Endometrium (tissue), 2 donors: ENCODE data around the gene SMC4.

Source experiments
- FAIRE-seq: peaks from 2 replicates; lab custom pipeline; 2012; peaks lifted over from hg19 to GRCh38; lab: Jason Lieb, UNC
- donor health status: control.
- donor health status: control.

SMC4 gene

GRCh38 chr3:160395297-160395696 lies 4.2 kb upstream of the SMC4 start:
- no peak for FAIRE-seq

- no peak for FAIRE-seq
These were observed 678 bp upstream of the SMC4 start for GRCh38 chr3:160398820-160399124.

GRCh38 chr3:160400030-160400701 lies 716 bp downstream of the SMC4 start:
- FAIRE-seq = no peak

- FAIRE-seq = no peak
These were observed 1.3 kb downstream of the SMC4 start for GRCh38 chr3:160400702-160401150.

GRCh38 chr3:160401291-160402095 lies 2.0 kb downstream of the SMC4 start:
- FAIRE-seq = no peak

GRCh38 chr3:160402221-160403027 lies 3.0 kb downstream of the SMC4 start:
- FAIRE-seq = no peak

GRCh38 chr3:160403028-160403545 lies 3.6 kb downstream of the SMC4 start:
- no peak for FAIRE-seq

DNA sequence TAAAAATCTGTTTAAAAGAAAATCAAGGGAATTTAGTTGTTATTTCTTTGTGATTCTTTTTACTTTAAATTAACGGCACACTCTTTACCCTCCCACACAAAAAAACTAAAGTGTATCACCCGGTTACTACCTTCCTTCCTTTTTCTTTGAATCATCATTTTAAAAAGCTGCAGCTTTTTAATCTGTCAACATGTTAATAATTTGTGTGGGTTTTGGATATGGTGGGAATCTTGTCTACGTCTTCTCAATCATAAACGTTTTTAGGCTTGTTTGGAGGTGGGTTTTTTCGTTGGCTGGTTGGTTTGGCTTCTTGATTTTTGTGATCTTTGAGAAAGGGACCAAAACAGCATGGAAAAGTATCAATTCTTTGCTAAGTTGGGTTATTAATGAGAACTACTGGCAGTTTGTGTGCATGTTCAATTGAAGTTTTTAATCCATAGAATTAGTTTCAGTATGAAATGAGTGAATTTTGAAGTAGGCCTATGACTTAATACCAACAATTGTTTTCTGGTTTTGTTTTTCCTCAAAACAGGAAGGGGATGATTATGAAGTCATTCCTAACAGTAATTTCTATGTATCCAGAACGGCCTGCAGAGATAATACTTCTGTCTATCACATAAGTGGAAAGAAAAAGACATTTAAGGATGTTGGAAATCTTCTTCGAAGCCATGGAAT lies 4.5 kb downstream of the SMC4 start:
- FAIRE-seq = no peak

DNA sequence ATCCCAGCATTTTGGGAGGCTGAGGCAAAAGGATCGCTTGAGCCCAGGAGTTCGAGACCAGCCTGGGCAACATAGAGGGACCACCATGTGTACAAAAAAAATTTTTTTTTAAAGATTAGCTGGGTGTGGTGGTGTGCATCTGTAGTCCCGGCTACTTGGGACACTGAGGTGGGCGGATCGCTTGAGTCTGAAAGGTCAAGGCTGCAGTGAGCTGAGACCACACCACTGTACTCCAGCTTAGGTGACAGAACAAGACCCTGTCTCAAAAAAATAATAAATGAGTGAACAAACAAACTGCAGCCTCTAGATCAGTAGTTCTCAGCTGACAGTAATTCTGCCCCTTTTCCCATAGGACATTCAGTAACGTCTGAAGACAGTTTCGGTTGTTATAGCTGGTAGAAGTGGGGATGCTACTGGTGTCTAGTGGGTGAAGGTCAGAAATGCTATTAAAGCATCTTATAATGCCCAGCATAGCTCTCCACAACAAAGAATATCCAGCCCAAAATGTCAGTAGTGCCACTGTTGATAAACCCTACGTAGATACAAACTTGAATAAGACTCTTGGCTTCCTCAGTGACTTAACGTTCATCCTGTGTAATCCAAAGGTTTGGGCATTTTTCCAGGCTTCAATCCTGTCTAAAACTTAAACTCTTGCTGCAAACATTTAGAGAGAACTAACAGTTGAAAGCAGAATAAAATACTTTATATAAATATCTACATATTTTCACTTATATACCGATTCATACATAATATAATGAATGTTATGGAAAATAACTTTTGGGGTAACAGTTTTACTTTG lies 10.6 kb downstream of the SMC4 start:
- no peak for FAIRE-seq

DNA sequence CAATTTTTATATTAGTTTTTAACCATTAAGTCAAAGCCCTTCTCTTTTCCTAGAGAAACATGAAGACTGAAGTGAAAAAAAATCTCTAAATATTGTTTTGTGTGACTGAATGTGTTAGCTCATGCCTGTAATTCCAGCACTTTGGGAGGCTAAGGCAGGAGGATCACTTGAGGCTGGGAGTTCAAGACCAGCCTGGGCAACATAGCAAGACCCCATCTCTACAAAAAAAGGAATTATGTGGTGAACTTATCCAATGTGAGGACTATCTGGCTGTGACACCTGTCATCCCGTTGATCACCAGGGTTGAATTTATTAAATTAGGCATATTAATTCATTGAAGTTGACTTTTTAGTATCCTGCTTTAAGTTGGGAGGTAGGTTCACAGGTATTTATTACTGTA lies 13.0 kb downstream of the SMC4 start:
- FAIRE-seq = no peak

GRCh38 chr3:160413613-160414248 lies 14.3 kb downstream of the SMC4 start:
- peak; percentile 84 for FAIRE-seq

DNA sequence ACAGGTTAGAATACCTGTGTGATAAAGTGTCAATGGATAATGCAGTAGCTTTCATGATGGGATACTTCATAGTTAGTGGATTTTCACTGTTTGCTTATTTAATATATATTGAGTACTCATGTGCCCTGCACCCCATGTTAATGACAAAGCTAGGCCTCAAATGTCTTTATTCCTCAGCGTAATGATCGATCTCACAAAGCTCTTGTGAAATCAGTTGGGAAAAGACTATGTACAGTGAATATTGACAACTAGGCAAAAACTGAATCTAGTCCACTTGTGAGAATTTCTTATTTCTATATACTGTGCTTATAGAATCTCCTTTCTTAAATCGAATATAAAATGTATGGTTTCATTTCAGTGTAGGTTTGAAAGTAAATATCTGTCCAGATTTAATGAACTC lies 17.9 kb downstream of the SMC4 start:
- no peak for FAIRE-seq

- FAIRE-seq = no peak
These were observed 28.5 kb downstream of the SMC4 start for GRCh38 chr3:160427832-160428424.

- no peak for FAIRE-seq
These were observed 34.6 kb downstream of the SMC4 start for GRCh38 chr3:160434071-160434470.

DNA sequence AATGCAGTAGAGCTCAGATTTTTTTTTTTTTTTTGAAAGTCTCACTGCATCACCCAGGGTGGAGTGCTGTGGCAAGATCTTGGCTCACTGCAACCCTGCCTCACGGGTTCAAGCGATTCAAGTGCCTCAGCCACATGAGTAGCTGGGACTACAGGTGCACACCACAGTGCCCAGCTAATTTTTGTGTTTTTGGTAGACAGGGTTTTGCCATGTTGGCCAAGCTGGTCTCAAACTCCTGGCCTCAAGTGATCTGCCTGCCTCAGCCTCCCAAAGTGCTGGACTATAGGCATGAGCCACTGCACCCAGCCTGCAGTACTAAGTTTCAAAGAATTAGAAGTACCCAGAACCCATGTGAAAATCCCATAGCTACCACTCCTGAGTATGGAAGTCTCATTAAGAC lies 35.6 kb downstream of the SMC4 start:
- FAIRE-seq = no peak

DNA sequence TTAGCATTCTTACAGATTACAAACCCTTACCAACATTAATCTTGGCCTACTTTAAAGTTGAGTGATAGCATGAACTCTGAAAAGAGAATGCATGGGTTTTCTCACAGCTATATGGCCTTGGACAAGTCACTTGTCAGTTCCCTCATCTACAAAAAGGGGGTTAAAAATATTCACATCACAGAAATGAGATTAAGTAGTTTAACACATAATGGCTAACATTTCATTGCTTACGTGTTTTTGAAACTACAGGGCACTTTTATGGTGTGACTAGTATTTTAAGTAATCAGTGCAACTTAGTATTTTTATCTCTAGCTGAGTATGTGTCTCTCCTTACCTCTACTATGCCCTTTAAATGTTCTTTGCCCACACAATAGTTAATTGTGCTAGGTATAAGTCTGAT lies 36.3 kb downstream of the SMC4 start:
- FAIRE-seq = no peak

DNA sequence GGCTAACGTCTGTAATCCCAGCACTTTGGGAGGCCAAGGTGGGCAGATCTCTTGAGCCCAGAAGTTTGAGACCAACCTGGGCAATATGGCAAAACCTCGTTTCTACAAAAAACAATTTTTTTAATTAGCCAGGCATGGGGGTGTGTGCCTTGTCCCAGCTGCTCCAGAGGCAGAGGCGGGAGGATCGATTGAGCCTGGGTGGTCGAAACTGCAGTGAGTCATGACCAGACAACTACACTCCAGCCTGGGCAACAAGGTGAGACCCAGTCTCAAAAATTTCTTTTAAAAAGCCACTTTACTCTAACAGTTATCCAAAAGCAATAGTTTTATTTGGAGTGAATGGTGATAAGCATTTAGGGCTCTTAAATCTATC lies 37.6 kb downstream of the SMC4 start:
- FAIRE-seq = no peak

DNA sequence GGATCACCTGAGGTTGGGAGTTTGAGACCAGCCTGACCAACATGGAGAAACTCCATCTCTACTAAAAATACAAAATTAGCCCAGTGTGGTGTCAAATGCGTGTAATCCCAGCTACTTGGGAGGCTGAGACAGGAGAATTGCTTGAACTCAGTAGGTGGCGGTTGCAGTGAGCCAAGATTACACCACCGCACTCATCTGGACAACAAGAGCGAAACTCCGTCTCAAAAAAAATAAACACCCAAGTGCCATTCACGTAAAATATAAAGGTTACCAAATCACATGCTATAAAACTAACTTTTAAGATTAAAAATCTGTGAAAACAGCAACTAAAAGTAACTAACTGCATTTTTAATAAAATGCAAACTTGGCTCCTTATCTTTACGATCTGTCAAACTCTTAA lies 41.2 kb downstream of the SMC4 start:
- FAIRE-seq = no peak

GRCh38 chr3:160444411-160444810 lies 45.0 kb downstream of the SMC4 start:
- no peak for FAIRE-seq

GRCh38 chr3:160445854-160446253 lies 46.4 kb downstream of the SMC4 start:
- FAIRE-seq = no peak
